ENCODE measurements around the gene IP6K3. TPM values are rescaled to one million over a fixed set of nuclear protein-coding genes. Genes with fewer than 3 reads are reported as not detected.

The IP6K3 gene
- polyA plus RNA-seq, 1 donor (not counting 4 experiments of a cell fraction or from before 2014, with no cell fraction given), result not detected

DNA sequence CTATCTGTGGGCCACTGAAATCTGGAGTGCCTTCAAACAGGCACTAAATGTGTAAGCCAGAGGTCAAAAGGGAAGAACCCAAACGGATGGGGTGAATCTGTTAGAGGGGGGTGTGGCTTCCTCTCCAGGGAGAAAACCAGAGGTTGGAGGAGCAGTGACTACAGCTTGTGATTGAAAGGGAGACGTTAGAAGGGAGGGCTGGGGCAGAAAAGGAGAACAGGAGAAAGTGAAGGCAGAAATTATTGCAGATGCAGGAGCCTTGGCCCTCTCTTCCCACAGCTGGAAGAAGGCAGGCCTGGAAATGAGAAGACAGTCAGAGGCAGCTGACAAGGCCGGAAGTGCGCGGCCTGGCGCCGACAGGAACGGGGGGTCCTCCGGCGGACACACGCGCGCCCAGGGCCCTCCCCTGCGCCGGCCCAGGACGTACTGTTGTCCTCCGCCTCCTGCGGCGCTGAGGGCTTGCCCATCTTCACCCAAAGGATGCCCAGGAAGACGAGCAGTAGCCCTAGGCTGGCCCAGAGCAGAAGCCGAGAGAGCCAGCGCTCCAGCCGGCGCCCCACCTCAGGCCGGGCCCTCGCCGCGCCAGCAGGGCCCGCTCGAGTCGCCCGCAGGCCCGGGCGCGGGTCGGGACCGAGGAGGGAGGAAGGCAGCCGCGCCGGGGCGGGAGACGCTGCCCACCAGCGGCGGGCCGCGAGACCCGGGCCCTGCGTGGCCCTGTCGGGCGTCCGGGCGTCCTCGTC lies 41.4 kb upstream of the IP6K3 start:
- Histone ChIP-seq H3K27me3 (ENCODE audit: control insufficient read depth, extremely low read depth, insufficient read depth, low read length) (peaks cover 2% of the 10 kb centered on the region), H3K4me1 (ENCODE audit: control insufficient read depth, extremely low read depth, insufficient read depth, low read length) (peaks cover 26% of the 10 kb centered on the region), H3K9me1 (ENCODE audit: control insufficient read depth, extremely low read depth, insufficient read depth, low read length) (no peaks in the 10 kb centered on the region), H3K79me2 (ENCODE audit: control insufficient read depth, insufficient read depth, low read length) (peaks cover 41% of the 10 kb centered on the region), H3K9ac (ENCODE audit: control insufficient read depth, extremely low read depth, insufficient read depth, low read length) (peak overlapping the region; percentile 90), H4K20me1 (ENCODE audit: control insufficient read depth, extremely low read depth, insufficient read depth, low read length) (peaks cover 7% of the 10 kb centered on the region), H3K9me3 (ENCODE audit: control insufficient read depth, low read depth, low read length) (no peaks in the 10 kb centered on the region), H3K4me2 (ENCODE audit: control insufficient read depth, extremely low read depth, insufficient read depth, low read depth, low read length) (peak overlapping the region; percentile 99), H3K4me3 (ENCODE audit: control insufficient read depth in 2 of 3, extremely low read depth in 1 of 3, insufficient read depth in 2 of 3, low read depth in 1 of 3, low read length in 3 of 3) (peak overlapping the region; percentile 61 to 80 (median 79)), H3K36me3 (ENCODE audit: control insufficient read depth in 2 of 2, extremely low read depth in 1 of 2, insufficient read depth in 2 of 2, low read length in 2 of 2) (peaks cover 11 to 23% of the 10 kb centered on the region in 2 experiments), H3K27ac (ENCODE audit: control insufficient read depth, insufficient read depth, low read length) (peak overlapping the region; percentile 82), H2AFZ (ENCODE audit: control insufficient read depth, low read length) (peak overlapping the region; percentile 11)
- TF ChIP-seq, protein P1, sequence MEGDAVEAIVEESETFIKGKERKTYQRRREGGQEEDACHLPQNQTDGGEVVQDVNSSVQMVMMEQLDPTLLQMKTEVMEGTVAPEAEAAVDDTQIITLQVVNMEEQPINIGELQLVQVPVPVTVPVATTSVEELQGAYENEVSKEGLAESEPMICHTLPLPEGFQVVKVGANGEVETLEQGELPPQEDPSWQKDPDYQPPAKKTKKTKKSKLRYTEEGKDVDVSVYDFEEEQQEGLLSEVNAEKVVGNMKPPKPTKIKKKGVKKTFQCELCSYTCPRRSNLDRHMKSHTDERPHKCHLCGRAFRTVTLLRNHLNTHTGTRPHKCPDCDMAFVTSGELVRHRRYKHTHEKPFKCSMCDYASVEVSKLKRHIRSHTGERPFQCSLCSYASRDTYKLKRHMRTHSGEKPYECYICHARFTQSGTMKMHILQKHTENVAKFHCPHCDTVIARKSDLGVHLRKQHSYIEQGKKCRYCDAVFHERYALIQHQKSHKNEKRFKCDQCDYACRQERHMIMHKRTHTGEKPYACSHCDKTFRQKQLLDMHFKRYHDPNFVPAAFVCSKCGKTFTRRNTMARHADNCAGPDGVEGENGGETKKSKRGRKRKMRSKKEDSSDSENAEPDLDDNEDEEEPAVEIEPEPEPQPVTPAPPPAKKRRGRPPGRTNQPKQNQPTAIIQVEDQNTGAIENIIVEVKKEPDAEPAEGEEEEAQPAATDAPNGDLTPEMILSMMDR (optimal IDR thresholded peaks at IDR 0.05 in 1 of 3, IDR thresholded peaks at IDR 0.05 in 1 of 3, conservative IDR thresholded peaks at IDR 0.05 in 1 of 3; ENCODE audit: extremely low read depth in 1 of 3, insufficient read depth in 2 of 3, low read length in 3 of 3), result no peak
- TF ChIP-seq EZH2 (IDR thresholded peaks at IDR 0.05; ENCODE audit: low read length), result no peak
- no peak for DNase-seq (ENCODE audit: low read depth, low spot score)
- dilution Hi-C loops (cut with MboI; ENCODE audit: extremely low pct_ligation_motif_present, low sequenced_read_pairs), result no loop called here
- FAIRE-seq, result no peak

DNA sequence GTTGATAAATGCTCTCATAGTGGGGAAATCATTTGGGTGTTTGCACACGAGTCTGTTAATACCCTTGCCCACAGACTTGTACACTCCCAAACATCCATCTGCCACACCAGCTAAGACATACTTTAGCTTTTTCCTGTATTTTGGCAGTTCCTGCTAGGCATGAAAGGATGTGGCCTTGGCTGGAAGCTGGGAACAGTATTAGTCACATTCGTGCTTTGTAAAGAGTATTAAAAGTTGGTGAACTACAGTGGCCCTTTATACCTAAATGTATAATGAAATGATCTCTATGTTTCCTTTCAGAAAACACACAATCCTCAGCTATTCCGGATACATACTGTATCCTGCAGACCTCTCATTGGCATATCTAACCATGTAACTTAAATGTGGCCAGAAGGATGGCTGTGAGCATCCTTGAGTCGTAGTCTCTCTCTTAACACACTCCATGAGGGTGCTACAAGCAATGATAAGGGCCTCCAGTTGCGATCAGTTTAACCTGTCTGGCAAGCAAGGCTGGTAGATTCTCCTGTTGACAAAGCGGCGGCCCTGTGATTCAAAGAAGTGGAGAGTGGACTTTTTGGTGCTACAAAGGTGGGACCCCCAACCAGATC lies 40.7 kb upstream of the IP6K3 start:
- Histone ChIP-seq H3K9me3 (ENCODE audit: control insufficient read depth, low read depth, low read length) (no peaks in the 10 kb centered on the region), H3K4me3 (ENCODE audit: control insufficient read depth in 2 of 3, extremely low read depth in 1 of 3, insufficient read depth in 2 of 3, low read depth in 1 of 3, low read length in 3 of 3) (peak overlapping the region; percentile 61 to 80 (median 79)), H2AFZ (ENCODE audit: control insufficient read depth, low read length) (no peak overlapping the region), H3K79me2 (ENCODE audit: control insufficient read depth, insufficient read depth, low read length) (peaks cover 41% of the 10 kb centered on the region), H3K4me2 (ENCODE audit: control insufficient read depth, extremely low read depth, insufficient read depth, low read depth, low read length) (peak overlapping the region; percentile 99), H3K27ac (ENCODE audit: control insufficient read depth, insufficient read depth, low read length) (peak overlapping the region; percentile 82), H3K9me1 (ENCODE audit: control insufficient read depth, extremely low read depth, insufficient read depth, low read length) (no peaks in the 10 kb centered on the region), H3K36me3 (ENCODE audit: control insufficient read depth in 2 of 2, extremely low read depth in 1 of 2, insufficient read depth in 2 of 2, low read length in 2 of 2) (peaks cover 12 to 29% of the 10 kb centered on the region in 2 experiments), H3K27me3 (ENCODE audit: control insufficient read depth, extremely low read depth, insufficient read depth, low read length) (no peaks in the 10 kb centered on the region), H3K4me1 (ENCODE audit: control insufficient read depth, extremely low read depth, insufficient read depth, low read length) (peaks cover 26% of the 10 kb centered on the region), H4K20me1 (ENCODE audit: control insufficient read depth, extremely low read depth, insufficient read depth, low read length) (peaks cover 7% of the 10 kb centered on the region), H3K9ac (ENCODE audit: control insufficient read depth, extremely low read depth, insufficient read depth, low read length) (peak overlapping the region; percentile 90)
- no peak for DNase-seq (ENCODE audit: low read depth, low spot score)
- no peak for FAIRE-seq
- dilution Hi-C loops (cut with MboI; ENCODE audit: extremely low pct_ligation_motif_present, low sequenced_read_pairs), result no loop called here
- TF ChIP-seq, protein P1 (optimal IDR thresholded peaks at IDR 0.05 in 1 of 3, IDR thresholded peaks at IDR 0.05 in 1 of 3, conservative IDR thresholded peaks at IDR 0.05 in 1 of 3; ENCODE audit: extremely low read depth in 1 of 3, insufficient read depth in 2 of 3, low read length in 3 of 3), result no peak
- TF ChIP-seq EZH2 (IDR thresholded peaks at IDR 0.05; ENCODE audit: low read length), result no peak

Measured in keratinocyte (primary cell).